ENCODE measurements around the gene ELK3.

Gene ELK3

DNA sequence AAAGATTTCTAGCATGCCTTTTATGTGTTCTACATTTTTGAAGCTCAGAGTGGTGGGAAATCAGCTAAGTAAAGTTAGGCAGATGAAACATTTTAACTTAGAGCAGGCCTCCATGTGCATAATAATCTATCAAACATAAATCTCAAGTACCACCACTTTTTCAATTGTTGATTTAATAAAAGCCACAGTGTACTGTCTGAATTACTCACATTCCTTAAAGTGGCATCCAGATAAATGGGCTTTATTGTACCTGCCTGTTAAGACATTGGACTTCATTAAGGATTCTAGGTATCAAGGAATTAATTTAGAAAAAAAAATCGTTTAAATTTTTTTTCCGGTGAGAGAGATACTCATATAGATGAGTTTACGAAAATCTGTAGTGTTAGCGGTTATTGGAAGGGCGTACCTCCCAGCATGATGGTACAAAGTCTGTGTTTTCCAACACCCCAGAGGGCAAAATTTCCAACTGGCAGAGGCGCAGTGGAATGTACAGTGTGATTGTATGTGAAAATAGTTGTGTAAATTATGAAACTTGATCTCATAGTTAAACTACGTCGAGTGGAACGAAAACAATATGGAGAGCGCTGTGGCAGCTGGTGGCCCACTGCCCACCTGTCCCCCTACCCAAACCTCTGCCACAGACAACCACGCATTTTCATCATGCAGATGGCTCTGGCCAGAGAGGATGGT is 25.0 kb downstream of the ELK3 start:
- TF ChIP-seq TCF12 (IDR thresholded peaks at IDR 0.05; ENCODE audit: low read depth) (0 out of 2 replicates have a peak, but pooled peaks have one; percentile 20), RAD21 (IDR thresholded peaks at IDR 0.05; ENCODE audit: low read depth) (no peak), CEBPB (IDR thresholded peaks at IDR 0.05) (0 out of 2 replicates have a peak, but pooled peaks have one; percentile 41), TEAD4 (IDR thresholded peaks at IDR 0.05) (peak; percentile 68), ZBTB7A (IDR thresholded peaks at IDR 0.05; ENCODE audit: low read depth) (peak; percentile 98), TAF1 (IDR thresholded peaks at IDR 0.05; ENCODE audit: low read depth) (no peak)

DNA sequence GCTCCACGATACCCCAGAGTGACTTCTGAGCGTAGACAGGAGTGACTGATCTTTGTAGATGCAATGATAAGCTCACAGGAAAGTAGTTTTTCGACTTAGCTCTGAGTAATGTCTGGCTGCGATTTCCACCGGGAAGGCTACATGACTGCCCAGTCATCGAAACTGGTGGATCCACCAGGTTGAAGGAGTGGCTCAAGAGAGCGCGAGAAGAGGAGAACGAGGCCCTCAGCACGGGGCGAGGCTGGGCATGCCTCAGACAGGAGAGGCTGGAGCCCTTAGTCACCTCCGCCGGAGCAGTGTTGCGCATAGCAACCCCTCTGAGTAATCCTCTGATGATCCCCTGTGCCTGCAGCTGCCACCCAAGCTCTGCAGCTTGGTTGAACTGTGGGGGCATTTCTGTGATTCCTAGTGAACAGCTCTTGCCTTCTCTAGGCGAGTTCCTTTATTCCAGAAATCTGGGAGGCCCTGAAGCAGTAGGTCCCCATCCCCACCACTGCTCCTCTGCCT is 25.6 kb downstream of the ELK3 start:
- TF ChIP-seq, protein P1, sequence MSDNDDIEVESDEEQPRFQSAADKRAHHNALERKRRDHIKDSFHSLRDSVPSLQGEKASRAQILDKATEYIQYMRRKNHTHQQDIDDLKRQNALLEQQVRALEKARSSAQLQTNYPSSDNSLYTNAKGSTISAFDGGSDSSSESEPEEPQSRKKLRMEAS (IDR thresholded peaks at IDR 0.05): peak; percentile 79
- TF ChIP-seq TCF12 (IDR thresholded peaks at IDR 0.05; ENCODE audit: low read depth): no peak

DNA sequence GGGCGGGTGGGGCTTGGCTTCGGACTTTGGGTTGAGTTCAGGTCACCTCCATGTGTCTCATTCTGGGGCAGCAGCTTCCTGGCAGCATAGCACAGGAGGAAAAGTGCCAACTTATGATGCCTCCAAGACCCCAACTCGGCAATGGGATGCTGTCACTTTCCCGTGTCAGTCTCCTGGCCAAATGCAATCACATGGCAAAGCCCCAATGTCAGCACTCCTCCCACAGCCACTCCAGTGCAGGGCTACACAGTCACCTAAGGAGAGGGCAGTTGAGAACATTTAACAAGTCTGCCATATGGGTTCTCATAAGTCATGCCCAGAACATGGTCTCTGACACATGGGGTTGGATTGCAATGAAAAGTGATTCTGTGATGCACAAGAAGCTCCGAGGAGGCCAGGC is 26.7 kb downstream of the ELK3 start:
- TF ChIP-seq, protein P1 (IDR thresholded peaks at IDR 0.05): no peak
- TF ChIP-seq ZBTB7A (IDR thresholded peaks at IDR 0.05; ENCODE audit: low read depth): no peak

DNA sequence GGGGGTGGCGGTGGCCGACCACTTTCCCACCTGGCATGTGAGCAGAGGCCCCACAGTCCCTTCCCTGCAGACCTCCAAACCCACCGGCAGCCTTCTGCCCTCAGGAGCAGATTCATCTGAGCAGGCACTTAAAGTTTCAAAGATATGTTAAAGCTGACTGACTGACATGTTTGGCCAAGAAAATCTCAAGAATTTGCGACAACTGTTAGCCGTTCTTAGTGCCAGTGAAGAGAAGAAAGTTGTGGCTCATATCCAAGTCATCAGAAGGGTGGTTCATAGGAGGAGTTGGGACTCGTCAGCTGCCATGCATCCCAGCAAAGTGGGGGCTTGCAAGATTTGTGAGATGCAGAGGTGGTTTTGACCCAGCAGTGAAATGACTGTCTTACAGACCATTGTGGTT is 27.2 kb downstream of the ELK3 start:
- no peak for TF ChIP-seq YY1 (IDR thresholded peaks at IDR 0.05; ENCODE audit: low read depth)
- TF ChIP-seq TEAD4 (IDR thresholded peaks at IDR 0.05): no peak
- no peak for TF ChIP-seq RAD21 (IDR thresholded peaks at IDR 0.05; ENCODE audit: low read depth)
- TF ChIP-seq, protein P1 (IDR thresholded peaks at IDR 0.05): no peak
- TF ChIP-seq, protein P2, sequence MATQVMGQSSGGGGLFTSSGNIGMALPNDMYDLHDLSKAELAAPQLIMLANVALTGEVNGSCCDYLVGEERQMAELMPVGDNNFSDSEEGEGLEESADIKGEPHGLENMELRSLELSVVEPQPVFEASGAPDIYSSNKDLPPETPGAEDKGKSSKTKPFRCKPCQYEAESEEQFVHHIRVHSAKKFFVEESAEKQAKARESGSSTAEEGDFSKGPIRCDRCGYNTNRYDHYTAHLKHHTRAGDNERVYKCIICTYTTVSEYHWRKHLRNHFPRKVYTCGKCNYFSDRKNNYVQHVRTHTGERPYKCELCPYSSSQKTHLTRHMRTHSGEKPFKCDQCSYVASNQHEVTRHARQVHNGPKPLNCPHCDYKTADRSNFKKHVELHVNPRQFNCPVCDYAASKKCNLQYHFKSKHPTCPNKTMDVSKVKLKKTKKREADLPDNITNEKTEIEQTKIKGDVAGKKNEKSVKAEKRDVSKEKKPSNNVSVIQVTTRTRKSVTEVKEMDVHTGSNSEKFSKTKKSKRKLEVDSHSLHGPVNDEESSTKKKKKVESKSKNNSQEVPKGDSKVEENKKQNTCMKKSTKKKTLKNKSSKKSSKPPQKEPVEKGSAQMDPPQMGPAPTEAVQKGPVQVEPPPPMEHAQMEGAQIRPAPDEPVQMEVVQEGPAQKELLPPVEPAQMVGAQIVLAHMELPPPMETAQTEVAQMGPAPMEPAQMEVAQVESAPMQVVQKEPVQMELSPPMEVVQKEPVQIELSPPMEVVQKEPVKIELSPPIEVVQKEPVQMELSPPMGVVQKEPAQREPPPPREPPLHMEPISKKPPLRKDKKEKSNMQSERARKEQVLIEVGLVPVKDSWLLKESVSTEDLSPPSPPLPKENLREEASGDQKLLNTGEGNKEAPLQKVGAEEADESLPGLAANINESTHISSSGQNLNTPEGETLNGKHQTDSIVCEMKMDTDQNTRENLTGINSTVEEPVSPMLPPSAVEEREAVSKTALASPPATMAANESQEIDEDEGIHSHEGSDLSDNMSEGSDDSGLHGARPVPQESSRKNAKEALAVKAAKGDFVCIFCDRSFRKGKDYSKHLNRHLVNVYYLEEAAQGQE (IDR thresholded peaks at IDR 0.05; ENCODE audit: low read depth): no peak
- no peak for TF ChIP-seq ZBTB7A (IDR thresholded peaks at IDR 0.05; ENCODE audit: low read depth)

DNA sequence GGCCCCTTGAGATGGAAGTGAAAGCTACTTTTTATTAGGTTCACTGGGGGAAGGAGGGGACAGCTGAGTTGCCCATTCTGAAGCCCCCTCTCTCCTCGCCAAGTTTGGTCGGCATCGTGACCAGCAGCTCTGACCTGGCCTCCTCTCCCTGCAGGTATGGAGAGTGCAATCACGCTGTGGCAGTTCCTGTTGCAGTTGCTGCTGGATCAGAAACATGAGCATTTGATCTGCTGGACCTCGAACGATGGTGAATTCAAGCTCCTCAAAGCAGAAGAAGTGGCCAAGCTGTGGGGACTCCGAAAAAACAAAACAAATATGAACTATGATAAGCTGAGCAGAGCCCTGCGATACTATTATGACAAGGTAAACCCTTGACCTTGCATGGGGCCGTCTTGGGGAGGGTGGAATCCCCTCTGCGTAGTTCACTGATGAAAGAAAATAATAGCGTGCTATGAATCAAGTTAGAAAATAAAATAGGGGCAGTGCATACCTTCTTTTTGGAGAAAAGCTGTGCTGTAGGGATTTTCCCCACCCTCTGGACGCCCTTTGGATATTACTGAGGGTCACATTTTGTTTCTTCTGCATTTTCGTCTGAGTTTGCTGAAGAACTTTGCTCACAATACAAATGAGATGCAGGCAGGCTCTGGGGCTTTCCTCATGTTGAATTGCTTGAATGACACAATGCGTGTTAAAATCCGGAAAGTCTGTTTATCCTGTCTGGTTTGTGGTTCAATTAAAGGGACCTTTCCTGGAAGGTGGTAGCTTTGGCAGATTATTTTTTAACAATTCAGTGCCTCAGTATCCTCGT is 29.4 kb downstream of the ELK3 start:
- TF ChIP-seq CREB1 (IDR thresholded peaks at IDR 0.05; ENCODE audit: low read depth) (no peak), NFIC (IDR thresholded peaks at IDR 0.05) (no peak), CEBPB (IDR thresholded peaks at IDR 0.05) (no peak), TEAD4 (IDR thresholded peaks at IDR 0.05) (no peak), EGR1 (IDR thresholded peaks at IDR 0.05) (no peak), ZBTB7A (IDR thresholded peaks at IDR 0.05; ENCODE audit: low read depth) (no peak), EP300 (IDR thresholded peaks at IDR 0.05; ENCODE audit: borderline replicate concordance) (no peak), FOXM1 (IDR thresholded peaks at IDR 0.05; ENCODE audit: borderline replicate concordance, low read depth) (no peak), TCF12 (IDR thresholded peaks at IDR 0.05; ENCODE audit: low read depth) (no peak), RAD21 (IDR thresholded peaks at IDR 0.05; ENCODE audit: low read depth) (no peak), TAF1 (IDR thresholded peaks at IDR 0.05; ENCODE audit: low read depth) (no peak), YY1 (IDR thresholded peaks at IDR 0.05; ENCODE audit: low read depth) (no peak)
- TF ChIP-seq, protein P3, sequence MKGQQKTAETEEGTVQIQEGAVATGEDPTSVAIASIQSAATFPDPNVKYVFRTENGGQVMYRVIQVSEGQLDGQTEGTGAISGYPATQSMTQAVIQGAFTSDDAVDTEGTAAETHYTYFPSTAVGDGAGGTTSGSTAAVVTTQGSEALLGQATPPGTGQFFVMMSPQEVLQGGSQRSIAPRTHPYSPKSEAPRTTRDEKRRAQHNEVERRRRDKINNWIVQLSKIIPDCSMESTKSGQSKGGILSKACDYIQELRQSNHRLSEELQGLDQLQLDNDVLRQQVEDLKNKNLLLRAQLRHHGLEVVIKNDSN (IDR thresholded peaks at IDR 0.05): no peak
- TF ChIP-seq, protein P1 (IDR thresholded peaks at IDR 0.05): no peak
- TF ChIP-seq, protein P2 (IDR thresholded peaks at IDR 0.05; ENCODE audit: low read depth): no peak

DNA sequence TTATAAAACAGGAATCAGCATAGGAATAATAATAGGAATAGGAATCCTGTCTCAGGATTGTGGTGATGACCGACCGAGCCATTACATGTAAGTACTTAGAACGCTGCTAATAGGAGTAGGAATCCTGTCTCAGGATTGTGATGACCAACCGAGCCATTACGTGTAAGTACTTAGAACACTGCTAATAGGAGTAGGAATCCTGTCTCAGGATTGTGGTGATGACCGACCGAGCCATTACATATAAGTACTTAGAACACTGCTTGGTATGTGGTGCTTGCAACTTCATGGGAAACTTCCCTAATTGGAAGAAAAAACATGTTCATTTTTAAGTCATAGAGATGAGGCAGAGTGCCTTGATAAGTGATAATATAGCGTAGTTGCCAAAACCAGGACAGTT is 30.0 kb downstream of the ELK3 start:
- no peak for TF ChIP-seq RAD21 (IDR thresholded peaks at IDR 0.05; ENCODE audit: low read depth)
- TF ChIP-seq NFIC (IDR thresholded peaks at IDR 0.05): no peak
- no peak for TF ChIP-seq FOXM1 (IDR thresholded peaks at IDR 0.05; ENCODE audit: borderline replicate concordance, low read depth)
- no peak for TF ChIP-seq CEBPB (IDR thresholded peaks at IDR 0.05)
- no peak for TF ChIP-seq TAF1 (IDR thresholded peaks at IDR 0.05; ENCODE audit: low read depth)
- TF ChIP-seq, protein P1 (IDR thresholded peaks at IDR 0.05): no peak
- TF ChIP-seq EGR1 (IDR thresholded peaks at IDR 0.05): no peak
- TF ChIP-seq TCF12 (IDR thresholded peaks at IDR 0.05; ENCODE audit: low read depth): no peak
- TF ChIP-seq, protein P3 (IDR thresholded peaks at IDR 0.05): no peak

Data from Ishikawa (cell line).